MM.1S (cell line): Measurements from ENCODE around the gene DHX8.

Source experiments
- DNase-seq: peaks from one replicate; pipeline ENCODE4 v3.0.0-alpha.2; 2015
- H2AFZ ChIP-seq: fragments of 300-600 bp; sonication (generic); 2 replicates; pipeline ENCODE4 v1.6.0; 2016; ENCODE audit warnings: antibody characterized with exemption, low read length
- H3F3A ChIP-seq: fragments of 300-600 bp; sonication (generic); 2 replicates; pipeline ENCODE4 v1.6.1; 2016; ENCODE audit warnings: mild to moderate bottlenecking, antibody characterized with exemption, low read length, moderate library complexity, mixed read lengths; ENCODE audit not compliant: insufficient read depth
- H3K27ac ChIP-seq: fragments of 300-600 bp; sonication (generic); 2 replicates; pipeline ENCODE4 v1.5.1; 2016; ENCODE audit warnings: mild to moderate bottlenecking, low read length
- H3K27me3 ChIP-seq: fragments of 300-600 bp; sonication (generic); replicated peaks from 2 replicates; pipeline ENCODE4 v1.6.0; 2016; ENCODE audit warnings: low read length; ENCODE audit not compliant: insufficient read depth
- H3K36me3 ChIP-seq: fragments of 300-600 bp; sonication (generic); replicated peaks from 2 replicates; pipeline ENCODE4 v1.6.1; 2016; ENCODE audit warnings: mild to moderate bottlenecking, low read length, mixed read lengths; ENCODE audit not compliant: insufficient read depth
- H3K4me1 ChIP-seq: fragments of 300-600 bp; sonication (generic); 2 replicates; pipeline ENCODE4 v1.6.1; 2016; ENCODE audit warnings: low read length, mixed read lengths
- H3K4me2 ChIP-seq: fragments of 300-600 bp; sonication (generic); 2 replicates; pipeline ENCODE4 v1.6.0; 2016; ENCODE audit warnings: low read depth, low read length
- H3K4me3 ChIP-seq: fragments of 300-600 bp; sonication (generic); 2 replicates; pipeline ENCODE4 v1.5.1; 2016; ENCODE audit warnings: low read length, mixed read lengths
- H3K79me2 ChIP-seq: fragments of 300-600 bp; sonication (generic); 2 replicates; pipeline ENCODE4 v1.6.1; 2016; ENCODE audit warnings: mixed run types, low read length, mixed read lengths
- H3K9ac ChIP-seq: fragments of 300-600 bp; sonication (generic); 2 replicates; pipeline ENCODE4 v1.6.1; 2016; ENCODE audit warnings: low read length, mixed read lengths
- H3K9me2 ChIP-seq: fragments of 300-600 bp; sonication (generic); replicated peaks from 2 replicates; pipeline ENCODE4 v1.6.1; 2016; ENCODE audit warnings: mild to moderate bottlenecking, low read length, mixed read lengths; ENCODE audit not compliant: insufficient read depth
- H3K9me3 ChIP-seq: fragments of 300-600 bp; sonication (generic); replicated peaks from 2 replicates; pipeline ENCODE4 v1.6.1; 2016; ENCODE audit warnings: mild to moderate bottlenecking, low read length, mixed read lengths; ENCODE audit not compliant: insufficient read depth
- H4K20me1 ChIP-seq: fragments of 300-600 bp; sonication (generic); 2 replicates; pipeline ENCODE4 v1.6.1; 2016; ENCODE audit warnings: mild to moderate bottlenecking, low read length, moderate library complexity, mixed read lengths; ENCODE audit not compliant: insufficient read depth
- EZH2 ChIP-seq: fragments of 300-600 bp; sonication (generic); optimal IDR thresholded peaks from 2 replicates; pipeline ENCODE3; 2017; ENCODE audit warnings: low read depth, mild to moderate bottlenecking, antibody characterized with exemption, low read length, mixed read lengths
- EZH2phosphoT487 ChIP-seq: fragments of 300-600 bp; sonication (generic); IDR thresholded peaks from 2 replicates; pipeline ENCODE4 v1.6.1; 2018; ENCODE audit warnings: antibody characterized with exemption, low read length
- TF ChIP-seq, protein P1 (sequence below): fragments of 300-600 bp; sonication (generic); IDR thresholded peaks from 2 replicates; pipeline ENCODE4 v1.5.1; 2016; ENCODE audit warnings: antibody characterized with exemption, low read length, mixed read lengths

The DHX8 gene

GRCh38 chr17:43453331-43453812 is 30.4 kb upstream of the DHX8 start:
- H3K79me2 ChIP-seq: no peaks in the 10 kb centered on the region
- H3K27ac ChIP-seq: no peak overlapping the region
- H3K9me3 ChIP-seq: no peaks in the 10 kb centered on the region
- H3F3A ChIP-seq: no peaks in the 10 kb centered on the region
- H2AFZ ChIP-seq: no peak overlapping the region
- no peaks in the 10 kb centered on the region for H3K9me2 ChIP-seq
- no peaks in the 10 kb centered on the region for H3K36me3 ChIP-seq
- no peaks in the 10 kb centered on the region for H3K4me1 ChIP-seq
- no peak for DNase-seq
- H3K4me3 ChIP-seq: no peak overlapping the region
- H4K20me1 ChIP-seq: no peaks in the 10 kb centered on the region
- TF ChIP-seq, protein P1, sequence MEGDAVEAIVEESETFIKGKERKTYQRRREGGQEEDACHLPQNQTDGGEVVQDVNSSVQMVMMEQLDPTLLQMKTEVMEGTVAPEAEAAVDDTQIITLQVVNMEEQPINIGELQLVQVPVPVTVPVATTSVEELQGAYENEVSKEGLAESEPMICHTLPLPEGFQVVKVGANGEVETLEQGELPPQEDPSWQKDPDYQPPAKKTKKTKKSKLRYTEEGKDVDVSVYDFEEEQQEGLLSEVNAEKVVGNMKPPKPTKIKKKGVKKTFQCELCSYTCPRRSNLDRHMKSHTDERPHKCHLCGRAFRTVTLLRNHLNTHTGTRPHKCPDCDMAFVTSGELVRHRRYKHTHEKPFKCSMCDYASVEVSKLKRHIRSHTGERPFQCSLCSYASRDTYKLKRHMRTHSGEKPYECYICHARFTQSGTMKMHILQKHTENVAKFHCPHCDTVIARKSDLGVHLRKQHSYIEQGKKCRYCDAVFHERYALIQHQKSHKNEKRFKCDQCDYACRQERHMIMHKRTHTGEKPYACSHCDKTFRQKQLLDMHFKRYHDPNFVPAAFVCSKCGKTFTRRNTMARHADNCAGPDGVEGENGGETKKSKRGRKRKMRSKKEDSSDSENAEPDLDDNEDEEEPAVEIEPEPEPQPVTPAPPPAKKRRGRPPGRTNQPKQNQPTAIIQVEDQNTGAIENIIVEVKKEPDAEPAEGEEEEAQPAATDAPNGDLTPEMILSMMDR: no peak
- TF ChIP-seq EZH2: no peak
- TF ChIP-seq EZH2phosphoT487: no peak
- H3K27me3 ChIP-seq: peaks cover 13% of the 10 kb centered on the region; the same call in 1 of the 2 replicates
- no peak overlapping the region for H3K9ac ChIP-seq
- no peak overlapping the region for H3K4me2 ChIP-seq

DNA sequence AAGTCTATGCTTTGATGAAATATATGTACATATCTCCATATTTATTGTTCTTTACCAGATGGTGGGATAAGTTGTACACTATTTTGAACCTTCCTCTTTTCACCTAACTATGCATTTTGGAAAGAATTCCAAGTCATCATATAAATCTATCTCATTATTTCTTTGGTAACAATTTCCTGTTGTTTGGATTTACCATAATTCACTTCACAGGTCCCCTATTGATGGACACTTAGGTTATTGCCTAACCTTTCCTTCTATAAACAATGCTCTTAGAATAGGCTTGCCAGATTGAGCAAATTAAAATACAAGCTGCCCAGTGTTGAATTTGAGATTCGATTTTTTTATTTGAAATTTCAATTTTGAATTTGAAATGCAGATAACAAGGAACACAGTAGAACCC is 28.9 kb upstream of the DHX8 start:
- H3K9ac ChIP-seq: no peak overlapping the region
- H2AFZ ChIP-seq: no peak overlapping the region
- TF ChIP-seq, protein P1: no peak
- TF ChIP-seq EZH2phosphoT487: no peak
- no peak for TF ChIP-seq EZH2
- H3K36me3 ChIP-seq: no peaks in the 10 kb centered on the region
- no peaks in the 10 kb centered on the region for H3K9me3 ChIP-seq
- H3K79me2 ChIP-seq: no peaks in the 10 kb centered on the region
- no peak overlapping the region for H3K4me2 ChIP-seq
- H3F3A ChIP-seq: no peaks in the 10 kb centered on the region
- H3K4me1 ChIP-seq: no peaks in the 10 kb centered on the region
- no peak for DNase-seq
- H4K20me1 ChIP-seq: no peaks in the 10 kb centered on the region
- peaks cover 18% of the 10 kb centered on the region; the same call in 1 of the 2 replicates for H3K27me3 ChIP-seq
- H3K9me2 ChIP-seq: no peaks in the 10 kb centered on the region
- no peak overlapping the region for H3K27ac ChIP-seq
- H3K4me3 ChIP-seq: no peak overlapping the region

DNA sequence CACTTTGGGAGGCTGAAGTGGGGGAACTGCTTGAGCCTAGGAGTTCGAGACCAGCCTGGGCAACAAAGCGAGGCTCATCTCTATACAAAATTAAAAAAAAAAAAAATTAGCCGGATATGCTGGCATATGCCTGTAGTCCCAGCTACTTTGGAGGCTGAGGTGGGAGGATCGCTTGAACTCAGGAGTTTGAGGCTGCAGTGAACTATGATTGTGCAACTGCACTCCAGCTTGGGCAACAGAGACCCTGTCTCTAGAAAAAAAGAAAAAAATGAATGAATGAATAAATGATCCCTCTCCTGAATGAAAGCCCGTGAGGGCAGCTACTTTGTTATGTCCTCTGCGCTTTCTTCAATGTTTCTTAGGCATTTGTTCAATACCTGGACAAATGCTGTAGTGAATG is 27.7 kb upstream of the DHX8 start:
- H3K79me2 ChIP-seq: no peaks in the 10 kb centered on the region
- TF ChIP-seq EZH2: no peak
- TF ChIP-seq, protein P1: no peak
- TF ChIP-seq EZH2phosphoT487: no peak
- no peak overlapping the region for H3K4me3 ChIP-seq
- no peaks in the 10 kb centered on the region for H3K9me2 ChIP-seq
- DNase-seq: no peak
- no peak overlapping the region for H3K4me2 ChIP-seq
- no peak overlapping the region for H3K27ac ChIP-seq
- H3K9me3 ChIP-seq: no peaks in the 10 kb centered on the region
- no peaks in the 10 kb centered on the region for H3K36me3 ChIP-seq
- H4K20me1 ChIP-seq: no peaks in the 10 kb centered on the region
- H3K27me3 ChIP-seq: peaks cover 26% of the 10 kb centered on the region
- no peak overlapping the region for H2AFZ ChIP-seq
- H3K4me1 ChIP-seq: no peaks in the 10 kb centered on the region
- H3F3A ChIP-seq: no peaks in the 10 kb centered on the region
- H3K9ac ChIP-seq: no peak overlapping the region
